Endothelial cell of umbilical vein (primary cell): ENCODE measurements around the gene LRRC41.

Experiments
- EZH2 ChIP-seq: IDR thresholded peaks from 2 replicates; pipeline ENCODE4 v1.6.1; 2012; ENCODE audit warnings: borderline replicate concordance, low read depth, mild to moderate bottlenecking, moderate library complexity, low read length, inconsistent platforms; ENCODE audit not compliant: severe bottlenecking
- POLR2AphosphoS5 ChIP-seq: IDR thresholded peaks from 2 replicates; pipeline ENCODE4 v1.6.1; 2012; ENCODE audit warnings: low read depth, mild to moderate bottlenecking, control low read depth, low read length, moderate library complexity; ENCODE audit not compliant: insufficient read depth
- TF ChIP-seq, protein P1 (sequence below), 2 donors: IDR thresholded peaks; 1 replicate in 1 of 2; 2 replicates in 1 of 2; pipeline ENCODE4 v1.5.1; 2011; ENCODE audit warnings: low read length in 2 of 2, mild to moderate bottlenecking in 2 of 2, moderate library complexity in 2 of 2, control low read depth in 1 of 2, inconsistent platforms in 1 of 2, low read depth in 1 of 2; ENCODE audit not compliant: insufficient read depth in 1 of 2; ENCODE audit errors: extremely low read depth in 1 of 2
- TF ChIP-seq, protein P2 (sequence below): IDR thresholded peaks from 2 replicates; pipeline ENCODE4 v1.6.1; 2011; ENCODE audit not compliant: insufficient read depth, insufficient read length

DNA sequence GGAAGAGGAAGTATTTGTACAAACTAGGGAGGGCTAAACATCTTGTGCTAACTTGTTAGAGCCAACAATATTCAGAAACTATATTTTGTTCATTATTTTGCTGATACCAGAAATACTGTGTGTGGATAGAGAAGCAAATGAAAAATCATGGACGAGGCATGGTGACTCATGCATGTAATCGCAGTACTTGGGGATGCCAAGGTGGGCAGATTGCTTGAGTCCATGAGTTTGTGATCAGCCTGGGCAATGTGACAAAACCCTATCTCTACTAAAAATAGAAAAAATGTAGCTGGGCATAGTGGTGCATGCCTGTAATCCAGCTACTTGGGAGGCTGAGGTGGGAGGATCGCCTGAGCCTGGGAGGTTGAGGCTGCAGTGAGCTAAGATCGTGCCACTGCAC is 13.4 kb downstream of the LRRC41 start:
- TF ChIP-seq, protein P1, sequence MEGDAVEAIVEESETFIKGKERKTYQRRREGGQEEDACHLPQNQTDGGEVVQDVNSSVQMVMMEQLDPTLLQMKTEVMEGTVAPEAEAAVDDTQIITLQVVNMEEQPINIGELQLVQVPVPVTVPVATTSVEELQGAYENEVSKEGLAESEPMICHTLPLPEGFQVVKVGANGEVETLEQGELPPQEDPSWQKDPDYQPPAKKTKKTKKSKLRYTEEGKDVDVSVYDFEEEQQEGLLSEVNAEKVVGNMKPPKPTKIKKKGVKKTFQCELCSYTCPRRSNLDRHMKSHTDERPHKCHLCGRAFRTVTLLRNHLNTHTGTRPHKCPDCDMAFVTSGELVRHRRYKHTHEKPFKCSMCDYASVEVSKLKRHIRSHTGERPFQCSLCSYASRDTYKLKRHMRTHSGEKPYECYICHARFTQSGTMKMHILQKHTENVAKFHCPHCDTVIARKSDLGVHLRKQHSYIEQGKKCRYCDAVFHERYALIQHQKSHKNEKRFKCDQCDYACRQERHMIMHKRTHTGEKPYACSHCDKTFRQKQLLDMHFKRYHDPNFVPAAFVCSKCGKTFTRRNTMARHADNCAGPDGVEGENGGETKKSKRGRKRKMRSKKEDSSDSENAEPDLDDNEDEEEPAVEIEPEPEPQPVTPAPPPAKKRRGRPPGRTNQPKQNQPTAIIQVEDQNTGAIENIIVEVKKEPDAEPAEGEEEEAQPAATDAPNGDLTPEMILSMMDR (IDR thresholded peaks at IDR 0.05; ENCODE audit: extremely low read depth in 1 of 2, insufficient read depth in 1 of 2, low read depth in 1 of 2, low read length in 2 of 2), result no peak
- TF ChIP-seq EZH2, result no peak
- TF ChIP-seq POLR2AphosphoS5, result no peak
- TF ChIP-seq, protein P2, sequence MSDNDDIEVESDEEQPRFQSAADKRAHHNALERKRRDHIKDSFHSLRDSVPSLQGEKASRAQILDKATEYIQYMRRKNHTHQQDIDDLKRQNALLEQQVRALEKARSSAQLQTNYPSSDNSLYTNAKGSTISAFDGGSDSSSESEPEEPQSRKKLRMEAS, result no peak
